CD4-positive, alpha-beta T cell treated with Interleukin-2 at 100 ng/mL for 4 hours (primary cell): ENCODE data around the gene ECE1.

Source experiments
- DNase-seq: peaks from one replicate; pipeline ENCODE4 v3.0.0-alpha.2; 2020; ENCODE audit warnings: low spot score

ECE1 gene

DNA sequence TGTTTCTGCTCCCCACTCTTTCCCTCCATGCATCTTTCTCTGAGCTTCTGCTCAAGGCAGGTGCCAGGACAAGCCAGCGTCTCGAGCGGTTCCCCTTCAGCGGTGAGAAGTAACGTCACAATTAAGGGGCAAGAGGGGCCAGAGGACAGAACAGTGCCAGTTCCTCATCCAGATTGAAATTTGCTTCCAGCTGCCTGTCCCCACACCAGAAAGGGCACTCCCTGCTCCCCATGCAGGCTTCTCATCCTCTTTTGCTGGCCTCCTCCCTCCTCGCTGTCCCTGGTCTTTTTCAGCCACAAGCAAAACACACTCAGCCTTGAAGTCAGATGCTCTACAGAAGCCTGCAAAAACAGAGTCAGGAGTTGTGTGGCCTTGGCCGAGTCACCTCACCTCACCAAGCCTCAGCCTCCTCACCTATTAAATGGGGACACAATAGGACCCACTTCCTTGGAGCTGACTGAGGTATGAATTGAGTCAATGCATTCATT is 35.0 kb upstream of the ECE1 start:
- peak; percentile 17 for DNase-seq

DNA sequence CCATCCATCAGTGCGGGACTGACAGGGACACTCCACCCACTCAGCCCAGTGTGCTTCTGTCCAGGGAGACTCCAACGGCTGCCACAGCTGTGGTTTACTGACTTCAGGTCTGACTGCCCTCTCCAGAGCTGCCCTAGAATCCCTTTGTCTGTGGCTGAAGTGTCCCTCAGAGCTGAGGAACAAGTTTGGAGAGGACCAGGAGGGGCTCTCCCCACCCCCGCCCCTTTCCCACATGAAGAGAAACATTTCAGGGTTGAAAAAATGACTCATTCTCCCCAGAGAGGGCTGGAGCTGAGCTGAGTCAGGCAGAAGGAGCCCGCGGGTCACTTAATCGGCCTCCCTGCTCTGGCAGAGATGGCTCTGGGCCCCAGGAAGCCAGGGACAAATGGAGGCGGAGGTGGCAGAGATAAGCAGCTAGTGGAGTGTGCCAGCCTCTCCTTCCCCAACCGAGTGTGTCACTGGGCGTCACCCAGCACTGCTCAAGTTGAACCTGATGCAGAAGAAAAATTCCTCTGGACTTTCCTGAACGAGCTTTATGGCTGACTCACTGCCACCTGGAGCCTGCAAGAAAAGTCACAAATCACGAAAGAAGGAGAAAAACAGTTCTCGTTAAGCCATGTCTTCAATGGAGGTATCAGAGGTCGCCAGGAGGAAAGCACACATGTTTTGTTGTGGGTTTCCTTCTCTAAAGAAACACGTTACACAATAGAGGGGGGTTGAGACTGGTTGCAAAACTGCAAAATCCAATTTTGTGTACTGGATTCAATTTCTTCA is 34.3 kb upstream of the ECE1 start:
- DNase-seq = peak; percentile 70

DNA sequence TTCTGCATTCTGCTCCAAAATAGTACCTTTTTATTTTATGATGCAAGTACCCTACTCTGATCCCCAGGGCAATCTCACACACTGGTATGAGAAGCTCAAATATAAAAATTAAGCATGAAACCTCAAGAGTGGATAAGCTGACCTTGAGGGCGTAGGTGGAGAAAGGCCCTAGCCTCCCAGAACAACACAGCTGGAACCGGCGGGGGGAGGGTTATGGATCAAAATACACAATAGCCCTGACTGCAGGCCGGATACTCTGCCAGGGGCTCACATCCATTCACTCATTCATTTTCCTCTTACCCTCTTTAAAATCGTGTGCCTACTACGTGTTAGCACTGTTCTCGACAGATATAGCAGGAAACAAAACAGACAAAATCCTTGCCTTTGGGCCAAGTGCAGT is 32.8 kb upstream of the ECE1 start:
- DNase-seq = no peak

DNA sequence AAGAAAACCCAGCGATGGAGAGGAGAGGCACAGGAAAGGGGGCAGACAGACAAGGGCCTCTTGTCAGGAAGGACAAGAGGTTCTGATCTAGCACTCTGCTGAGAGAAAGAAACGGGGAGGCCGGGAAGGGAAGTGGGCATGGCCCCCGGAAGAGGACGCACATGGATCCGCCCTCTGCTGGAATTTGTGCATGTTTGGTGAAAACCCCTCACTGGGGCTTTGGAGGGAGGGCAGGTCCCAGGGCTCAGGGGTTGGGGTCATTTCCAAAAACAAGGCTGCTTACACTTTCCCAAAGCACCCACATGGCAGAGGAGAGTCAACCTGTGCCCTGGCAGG is 32.4 kb upstream of the ECE1 start:
- DNase-seq = no peak

DNA sequence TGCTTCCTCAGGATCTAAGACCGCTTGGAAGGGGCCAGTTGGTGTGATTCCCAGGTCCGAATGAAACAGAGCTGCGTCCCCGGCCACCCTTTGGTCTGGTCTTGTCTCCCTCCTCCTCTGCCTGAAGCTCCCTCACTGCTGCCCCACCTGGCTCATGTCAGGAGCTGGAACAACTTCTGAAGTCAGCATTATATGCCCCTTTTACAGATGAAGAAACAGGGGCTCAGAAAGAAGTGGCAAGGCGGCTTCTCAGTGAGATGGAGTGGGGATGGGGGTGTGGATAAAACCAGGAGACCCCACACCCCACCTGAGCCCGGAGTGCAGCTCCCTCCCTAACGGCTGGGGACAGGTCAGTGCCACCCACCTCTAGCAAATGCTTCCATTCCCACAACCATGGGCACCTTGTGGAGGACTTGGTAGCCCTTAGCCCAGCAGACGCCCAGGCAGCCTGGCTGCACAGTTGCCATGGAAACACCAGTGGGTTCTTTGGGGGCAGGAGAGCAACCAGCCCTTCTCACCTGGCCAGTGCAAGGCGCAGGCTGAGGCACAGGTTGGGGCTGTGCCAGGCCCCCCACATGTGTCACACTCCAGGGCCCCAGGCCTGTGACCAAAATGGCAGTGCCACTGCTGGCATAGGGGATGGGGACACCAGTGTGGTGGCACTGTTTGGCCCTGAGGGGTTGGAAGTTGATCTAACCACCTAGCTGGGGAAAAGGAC is 31.9 kb upstream of the ECE1 start:
- no peak for DNase-seq

DNA sequence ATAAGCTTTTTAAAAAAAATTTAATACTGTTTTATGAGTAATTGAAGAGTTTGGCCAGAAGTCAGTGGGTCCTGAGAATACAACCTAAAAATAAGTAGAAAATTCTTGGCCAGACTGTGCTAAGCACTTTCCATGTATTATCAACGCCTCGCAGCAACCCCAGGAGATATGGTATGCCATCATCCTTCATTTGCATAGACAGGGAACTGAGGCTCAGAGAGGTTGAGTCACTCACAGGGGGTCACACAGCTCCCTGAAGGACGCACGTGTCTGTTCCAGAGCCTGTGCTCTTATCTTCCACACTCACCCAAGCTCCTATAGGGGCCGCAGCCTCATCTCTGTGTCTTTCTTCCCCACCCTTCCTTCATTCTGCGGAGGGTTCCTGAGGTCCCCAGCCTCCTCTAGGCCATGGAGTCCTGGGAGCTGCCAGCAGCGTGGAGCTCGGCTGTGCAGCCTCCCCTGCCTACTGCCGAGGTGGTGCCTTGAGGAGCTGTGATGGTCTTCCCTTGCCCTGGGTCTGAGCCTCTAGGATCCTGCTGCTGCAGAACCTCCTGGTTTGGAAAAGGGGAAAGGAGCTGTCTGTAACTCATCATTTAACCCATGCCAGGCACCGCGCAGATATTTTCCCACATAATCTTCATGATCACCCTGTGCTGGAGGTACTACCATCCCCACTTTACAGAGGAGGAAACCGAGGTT is 30.3 kb upstream of the ECE1 start:
- DNase-seq = no peak

DNA sequence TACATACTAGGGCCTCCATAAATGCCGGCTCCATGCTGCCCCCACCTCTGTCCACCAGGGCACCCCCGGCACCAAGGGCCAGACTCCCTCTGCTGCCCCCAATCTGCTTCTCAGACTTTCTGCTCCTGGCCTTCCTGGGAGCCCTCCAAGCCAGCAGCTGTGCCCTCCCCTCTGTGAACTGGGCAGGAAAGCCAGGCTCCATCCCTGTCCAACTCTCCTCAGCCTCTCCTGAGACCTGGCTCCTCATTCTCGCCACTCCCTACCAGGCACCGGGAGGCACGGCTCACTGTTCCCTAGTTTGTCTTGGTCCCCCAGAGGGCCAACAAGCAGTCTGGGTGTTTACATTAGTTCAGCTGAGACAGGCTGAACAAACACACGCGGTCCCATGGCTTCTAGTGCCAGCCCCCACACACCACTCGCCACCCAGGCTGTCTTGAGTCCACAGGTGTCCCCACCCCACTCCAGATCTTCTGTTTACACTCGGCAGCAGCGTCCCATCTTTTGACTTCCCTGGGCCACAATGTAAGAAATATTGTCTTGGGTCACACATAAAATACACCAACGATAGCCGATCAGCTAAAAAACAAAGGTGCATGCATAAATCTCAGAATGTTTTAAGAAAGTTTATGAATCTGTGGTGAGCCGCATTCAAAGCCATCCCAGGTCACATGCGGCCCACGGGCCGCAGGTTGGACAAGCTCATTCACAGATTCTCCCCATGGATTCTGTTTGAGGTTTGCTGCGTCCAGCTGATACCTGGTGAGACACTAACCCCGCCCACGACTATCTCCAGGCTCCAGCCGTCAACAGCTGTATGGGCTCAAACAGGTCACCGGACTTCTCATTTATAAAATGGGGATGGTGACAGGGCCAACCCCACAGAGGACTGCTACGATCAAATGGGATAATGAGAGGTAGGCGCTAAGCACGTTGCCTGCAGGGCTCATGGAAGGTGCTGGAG is 29.5 kb upstream of the ECE1 start:
- DNase-seq = no peak

DNA sequence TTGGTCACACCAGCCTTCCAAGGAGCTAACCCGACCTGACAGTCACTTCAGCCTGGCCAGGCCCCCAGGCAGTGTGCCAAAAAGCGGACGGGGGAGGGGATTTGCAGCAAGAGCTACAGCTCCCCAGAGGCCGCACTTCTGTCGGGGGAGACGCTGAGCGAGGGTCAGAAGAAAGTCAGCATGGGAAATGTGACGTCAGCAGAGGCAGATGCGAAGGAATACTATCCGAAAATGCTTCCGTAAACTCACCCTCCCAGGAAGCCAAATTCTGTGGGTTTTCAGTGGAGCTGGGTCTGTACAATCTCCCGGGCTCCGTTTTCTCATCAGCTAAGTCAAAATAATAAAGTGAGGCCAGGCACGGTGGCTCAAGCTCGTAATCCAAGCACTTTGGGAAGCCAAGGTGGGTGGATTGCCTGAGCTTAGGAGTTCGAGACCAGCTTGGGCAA is 28.5 kb upstream of the ECE1 start:
- DNase-seq = no peak

DNA sequence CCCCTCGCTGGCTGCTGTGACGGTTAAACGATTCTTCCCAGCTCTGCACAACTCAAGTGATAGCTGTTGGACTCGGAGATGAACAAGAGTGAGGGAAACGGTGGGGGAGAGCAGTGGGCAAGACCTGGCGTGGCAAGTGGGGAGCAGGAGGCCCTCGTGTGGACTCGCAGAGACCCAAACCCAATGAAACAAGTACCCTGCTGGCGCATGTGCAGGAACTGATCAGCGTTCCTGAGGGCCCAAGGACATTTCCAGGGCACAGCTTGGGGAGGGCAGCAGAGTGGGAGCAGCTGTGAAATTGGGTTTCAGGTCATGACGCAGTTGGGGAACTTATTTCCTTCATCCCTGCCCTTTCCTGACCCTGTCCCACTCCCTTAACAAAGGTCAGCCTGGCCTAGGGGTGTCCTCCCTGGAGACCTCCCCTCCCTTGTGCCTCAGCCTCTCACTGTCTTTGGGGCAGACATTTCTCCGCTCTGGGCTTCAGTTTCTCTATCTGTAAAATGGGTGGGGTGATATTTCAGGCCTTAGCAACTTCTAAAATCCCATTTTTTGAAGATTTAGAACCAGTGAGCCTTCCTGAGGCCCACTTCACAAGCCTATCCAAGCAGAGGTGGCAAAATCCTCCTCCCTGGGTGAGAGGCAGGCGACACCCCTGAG is 27.9 kb upstream of the ECE1 start:
- no peak for DNase-seq

DNA sequence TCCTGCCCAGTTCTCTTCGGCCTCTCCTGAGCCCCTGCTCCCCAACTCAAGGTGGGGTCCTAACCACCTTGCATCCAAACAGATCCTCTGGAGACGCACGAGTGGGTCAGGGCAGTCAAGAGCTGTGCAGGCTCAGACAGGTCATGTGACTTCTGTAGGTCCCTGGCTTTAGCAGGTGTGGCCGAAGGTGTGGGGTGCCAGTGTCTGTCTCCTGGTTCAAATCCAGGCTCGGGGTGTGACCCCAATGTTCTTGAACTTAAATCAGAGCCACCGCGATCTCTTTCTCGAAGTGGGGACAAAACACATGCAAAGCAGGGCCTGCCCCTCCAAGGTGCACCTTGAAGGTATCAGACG is 27.4 kb upstream of the ECE1 start:
- no peak for DNase-seq

DNA sequence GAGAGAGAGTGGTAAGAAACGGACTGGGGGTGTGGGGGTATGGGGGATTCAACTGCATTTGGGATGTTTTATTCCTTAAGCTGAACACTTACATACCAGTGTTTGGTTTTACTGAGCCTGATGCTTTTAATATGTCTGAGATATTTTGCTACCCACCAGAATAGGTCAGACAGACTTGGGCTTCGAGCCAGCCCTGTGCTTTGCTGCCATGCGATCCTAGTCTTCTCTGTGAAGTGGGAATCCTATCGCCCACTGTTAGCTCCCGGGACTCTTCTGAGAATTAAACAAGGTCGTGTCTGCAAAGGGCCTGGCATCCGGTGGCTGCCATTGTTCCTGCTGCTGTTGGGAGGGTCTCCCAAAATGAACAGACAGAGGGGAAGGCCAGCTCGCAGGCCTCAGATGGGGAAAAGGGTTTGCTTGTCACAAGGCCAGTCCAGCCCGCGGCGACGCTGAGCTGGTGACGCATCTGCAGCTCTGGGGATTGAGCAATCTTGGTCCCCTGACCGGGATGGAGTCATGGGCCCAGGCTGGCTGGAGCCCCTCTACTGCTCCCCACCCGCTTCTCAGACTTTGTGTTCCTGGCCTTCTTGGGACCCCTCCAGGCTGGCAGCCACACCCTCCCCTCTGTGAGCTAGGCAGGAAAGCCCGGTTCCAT is 26.9 kb upstream of the ECE1 start:
- no peak for DNase-seq

DNA sequence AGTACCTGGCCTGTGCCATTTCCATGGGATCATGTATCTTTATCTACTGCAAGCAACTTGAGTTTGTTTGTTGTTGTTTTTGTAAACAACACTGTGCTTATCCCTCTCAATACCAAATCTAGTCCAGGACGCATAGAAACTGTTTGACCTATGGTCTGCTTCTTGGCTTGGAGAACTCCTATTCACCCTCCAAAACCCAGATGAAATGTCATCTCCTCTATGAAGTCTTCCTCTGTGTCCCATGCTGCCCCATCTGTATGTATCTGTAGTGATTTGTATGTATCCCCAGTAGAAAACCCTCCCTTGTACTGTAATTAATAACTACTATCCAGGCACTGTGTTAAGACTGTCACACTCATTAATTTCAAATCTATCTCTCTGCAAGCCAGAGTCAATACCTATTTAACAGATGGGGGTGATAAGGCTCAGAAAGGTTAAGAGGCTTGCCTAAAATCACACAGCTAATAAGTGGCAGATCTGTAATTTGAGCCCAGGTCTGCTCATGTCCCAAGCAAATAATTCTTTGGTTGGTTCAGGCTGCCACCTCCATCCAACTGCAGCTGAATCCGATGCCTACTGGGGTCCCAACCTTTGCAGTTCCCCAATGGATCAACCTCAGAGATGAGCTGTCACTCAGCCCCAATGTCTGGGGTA is 24.6 kb upstream of the ECE1 start:
- no peak for DNase-seq

DNA sequence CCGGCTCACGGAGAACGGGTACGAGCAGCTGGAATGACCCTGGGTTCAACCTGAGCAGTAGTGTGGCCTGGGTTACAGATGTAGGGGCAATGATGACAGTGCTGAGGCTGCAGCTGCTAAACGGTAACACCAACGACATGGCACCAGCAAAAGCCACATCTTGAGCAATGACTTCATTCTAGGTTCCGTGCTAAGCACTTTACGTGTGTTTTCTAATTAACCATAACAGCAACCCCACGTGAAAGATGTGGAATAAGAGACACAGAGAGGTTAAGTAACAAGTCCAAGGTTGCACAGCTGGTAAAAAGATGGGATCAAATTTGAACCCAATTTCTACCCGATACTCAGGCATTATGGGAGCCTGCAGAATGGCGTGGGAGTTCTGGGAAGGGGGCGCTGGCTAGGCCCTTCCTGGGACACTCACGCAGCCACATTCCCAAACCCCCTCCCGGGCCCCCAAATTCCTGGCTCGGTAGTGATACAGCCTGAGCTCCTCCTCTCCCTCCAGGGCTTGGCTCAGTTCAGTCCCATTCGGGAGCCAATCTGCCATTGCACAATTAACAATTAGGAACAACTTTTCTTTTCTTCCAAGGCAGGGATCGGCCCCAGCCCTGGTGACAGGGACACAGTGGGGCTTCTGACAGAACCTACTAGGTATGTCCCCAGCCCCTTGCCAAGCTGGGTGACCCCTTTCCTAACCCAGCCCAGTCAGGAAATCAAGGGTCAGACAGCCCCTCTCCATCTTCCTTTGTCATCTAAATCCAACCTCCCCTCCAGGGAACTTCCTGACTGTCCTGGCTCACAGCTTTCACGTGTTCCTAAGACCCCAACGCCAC is 23.8 kb upstream of the ECE1 start:
- no peak for DNase-seq

DNA sequence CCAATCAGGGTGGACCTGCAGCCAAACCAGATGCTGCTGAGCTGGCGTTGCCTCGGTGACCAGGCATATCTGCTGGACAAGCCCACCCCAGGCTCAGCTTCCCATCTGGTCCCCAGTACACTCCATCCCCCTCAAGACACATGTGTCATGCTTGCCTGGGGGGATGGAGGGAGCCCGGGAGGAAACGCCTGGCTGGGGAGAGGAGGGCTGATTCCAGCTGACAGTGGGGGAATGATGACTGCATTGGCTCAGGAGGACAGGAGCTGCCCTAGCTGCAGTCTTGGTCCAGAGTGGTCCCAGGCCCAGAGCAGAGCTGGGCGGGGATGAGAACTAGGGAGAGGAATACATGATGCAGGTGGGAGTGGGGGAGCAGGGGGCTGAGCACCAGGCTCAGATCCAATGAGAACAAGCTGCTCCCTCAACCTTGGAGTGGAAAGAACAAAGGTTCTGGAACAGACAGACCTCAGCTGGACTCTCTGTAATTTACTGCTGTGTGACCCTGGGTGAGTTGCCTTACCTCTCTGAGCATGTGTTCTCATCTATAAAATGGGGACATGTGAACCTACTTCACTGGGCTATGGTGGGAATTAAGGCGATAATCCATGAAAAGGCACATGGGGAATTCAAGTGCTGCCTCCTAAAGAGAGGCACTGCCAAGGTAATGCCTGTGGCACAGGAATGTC is 23.1 kb upstream of the ECE1 start:
- no peak for DNase-seq

DNA sequence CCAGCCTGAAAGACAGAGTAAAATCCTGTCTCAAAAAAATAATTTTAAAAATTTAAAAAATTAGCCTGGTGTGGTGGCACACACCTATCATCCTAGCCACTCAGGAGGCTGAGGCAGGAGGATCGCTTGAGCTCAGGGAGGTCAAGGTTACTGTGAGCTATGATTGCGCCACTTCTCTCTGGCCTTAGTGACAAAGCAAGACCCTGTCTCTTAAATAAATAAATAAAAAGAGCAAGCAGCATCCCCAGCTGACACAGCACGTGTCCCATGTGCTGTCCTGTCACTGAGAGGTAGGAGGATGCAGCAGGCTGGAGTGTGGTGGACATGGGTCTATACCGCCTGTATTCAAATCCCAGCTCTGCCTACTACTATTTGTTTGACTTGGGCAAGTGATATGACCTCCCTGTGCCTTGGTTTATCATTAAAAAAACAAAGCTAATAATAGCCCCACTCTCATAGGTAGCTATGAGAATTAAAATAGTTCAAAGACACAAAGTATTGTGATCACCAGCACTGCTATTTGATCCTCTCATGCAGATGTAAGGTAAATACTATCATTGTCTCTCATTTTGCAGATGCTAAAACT is 22.2 kb upstream of the ECE1 start:
- no peak for DNase-seq

DNA sequence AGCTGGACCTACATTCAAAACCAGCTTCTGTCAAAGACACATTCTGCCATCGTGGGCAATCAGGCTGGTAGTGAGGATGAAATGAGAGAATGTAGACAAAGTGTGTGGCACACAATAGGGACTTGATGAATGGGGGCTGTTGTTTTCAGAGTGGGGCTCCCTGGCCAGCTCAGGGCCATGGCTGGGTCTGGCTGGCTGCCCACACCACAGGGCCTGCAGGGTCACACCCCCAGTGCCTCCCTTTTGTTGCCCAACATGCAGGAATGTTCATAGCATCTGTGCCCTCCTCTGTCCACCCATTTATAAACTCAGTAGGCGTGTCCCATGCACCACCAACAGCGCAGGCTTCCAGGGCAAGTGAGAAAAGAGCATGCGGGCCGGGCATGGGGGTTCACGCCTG is 20.8 kb upstream of the ECE1 start:
- no peak for DNase-seq

DNA sequence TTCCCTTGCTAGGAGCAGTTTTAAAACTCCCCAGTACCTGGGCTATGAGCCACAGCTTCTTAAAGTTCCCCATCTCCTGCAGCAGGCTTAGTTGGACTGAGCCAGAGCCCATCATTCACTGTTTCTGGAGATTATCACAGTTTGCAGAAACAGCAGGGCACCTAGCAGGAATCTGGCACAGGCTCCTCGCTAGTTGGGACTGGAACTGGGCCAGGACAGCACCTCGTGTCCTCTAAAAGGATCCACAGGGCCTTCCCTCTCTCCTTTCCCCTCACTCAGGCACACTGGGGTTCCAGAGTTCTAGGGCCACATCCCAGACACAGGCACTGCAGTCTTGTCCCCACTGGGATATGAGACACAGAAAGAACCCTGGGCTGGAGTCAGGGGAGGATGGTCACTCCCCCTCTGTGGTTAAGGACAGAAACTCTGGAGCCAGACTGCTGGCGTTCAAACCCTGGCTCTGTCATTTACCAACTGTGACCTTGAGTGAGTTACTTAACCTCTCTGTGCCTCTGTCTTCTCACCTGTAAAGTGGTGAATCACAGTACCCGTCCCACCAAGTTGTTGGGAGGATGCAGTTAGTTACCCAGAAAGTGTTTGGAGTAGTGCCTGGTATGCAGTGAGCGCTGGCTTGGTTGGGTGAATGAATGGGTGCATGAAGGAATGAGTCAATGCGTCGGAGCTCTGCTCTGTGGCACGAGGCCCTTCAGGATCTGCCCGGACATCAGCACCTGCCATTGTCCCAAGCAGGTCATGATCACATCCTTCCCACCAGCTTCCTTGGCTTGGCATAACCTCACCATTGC is 18.8 kb upstream of the ECE1 start:
- DNase-seq = no peak

DNA sequence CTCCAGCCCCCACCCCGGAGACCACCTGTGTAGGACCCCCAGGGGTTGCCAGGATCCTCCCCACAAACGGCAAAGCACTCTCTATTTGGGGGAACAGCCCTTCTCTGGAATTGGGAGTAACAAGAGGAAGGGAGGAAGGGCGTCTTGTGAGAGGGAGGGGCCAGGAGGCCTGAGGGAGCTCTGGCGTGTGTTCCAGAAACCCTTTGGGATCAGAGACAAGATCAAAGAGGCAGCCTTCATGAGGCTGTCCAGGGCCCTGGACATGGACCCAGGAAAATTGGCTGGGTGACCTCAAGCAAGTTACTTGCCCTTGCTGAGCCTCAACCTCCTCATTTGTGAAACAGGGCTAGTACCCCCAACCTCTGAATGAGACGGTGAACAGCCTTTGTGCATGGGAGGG is 18.1 kb upstream of the ECE1 start:
- no peak for DNase-seq
